Adrenal gland (tissue), 12 donors: ENCODE results near the gene ANKS1B. TPM values are rescaled to one million over a fixed set of nuclear protein-coding genes. Genes with fewer than 3 reads are reported as not detected.

Experiments
- DNase-seq, 7 donors: peaks; one replicate each; pipeline ENCODE4 v3.0.0-alpha.2; 2019 to 2020
- H3K27ac ChIP-seq, 5 donors: fragments of 200-600 bp; sonication (generic) in 4 of 5; 1 replicate in 3 of 5; 2 replicates in 2 of 5; pipeline versions ENCODE4 v1.5.1 to v1.8.0; 2016 to 2020; ENCODE audit warnings: mild to moderate bottlenecking in 1 of 5
- H3K27me3 ChIP-seq: fragments of 200-600 bp; 2 replicates; pipeline ENCODE4 v1.8.0; 2021
- H3K36me3 ChIP-seq, 2 donors: fragments of 200-600 bp; replicated peaks in 1 of 2; 1 replicate in 1 of 2; 2 replicates in 1 of 2; pipeline versions ENCODE4 v1.5.1 to v1.8.0; 2018 to 2022
- H3K4me1 ChIP-seq, 2 donors: fragments of 200-600 bp; replicated peaks in 1 of 2; 1 replicate in 1 of 2; 2 replicates in 1 of 2; pipeline versions ENCODE4 v1.5.1 to v1.8.0; 2018 to 2021
- H3K4me3 ChIP-seq, 4 donors: fragments of 200-600 bp; sonication (generic) in 3 of 4; one replicate each; pipeline ENCODE4 v1.5.1; 2016 to 2018
- H3K9me3 ChIP-seq, 3 donors: fragments of 200-600 bp; sonication (generic) in 1 of 3; replicated peaks in 1 of 3; 1 replicate in 2 of 3; 2 replicates in 1 of 3; pipeline versions ENCODE4 v1.5.1 to v1.8.0; 2016 to 2021
- POLR2A ChIP-seq, 2 donors: fragments of 450-650 bp; IDR thresholded peaks; one replicate each; pipeline ENCODE4 v1.6.1; 2017; ENCODE audit warnings: antibody characterized with exemption in 2 of 2, mild to moderate bottlenecking in 2 of 2, moderate library complexity in 1 of 2
- WGBS, 4 donors: extraction: QIAGEN DNeasy Blood & Tissue Kit in 2 of 4; methylation state at CpG; one replicate each; pipeline versions ENCODE4 v1.1.5 to v1.1.7; 2013 to 2017; 5-methylcytosine and 5-hydroxymethylcytosine counted together
- intact Hi-C, 2 donors: fragments of 100-400 bp; cut with DNase I; formaldehyde crosslinking; loops; one replicate each; pipeline versions ENCODE4 v1.14.1 to v1.15.0; 2022 to 2023
- polyA plus RNA-seq, 3 donors: library from polyadenylated mRNA; stranded (reverse); fragments of 200-250 nt in 2 of 3; fragments of 350-450 nt in 1 of 3; fragmentation: Illumina TruSeq in 1 of 3; extraction: RNeasy Lipid Tissue Mini Kit (QIAGEN cat#74804) in 1 of 3; gene quantifications; one replicate each; pipeline ENCODE4 v1.2.3, GENCODE V29; 2013 to 2014
- total RNA-seq, 9 donors: library from RNA; depleted of rRNA in 4 of 9; stranded (reverse); fragments of >200 nt in 4 of 9; fragments of 120-200 nt in 1 of 9; fragmentation: NEBNext Ultra II Directional in 1 of 9; extraction: Animal tissue kit (Norgen Biotek cat#: 25700) in 1 of 9; gene quantifications; one replicate each; pipeline versions ENCODE4 v1.1.0 to v1.2.4, GENCODE V29; 2013 to 2023
- TF ChIP-seq, protein P1 (sequence below), 6 experiments: fragments of 450-650 bp in 4 of 6; fragments of 200-600 bp in 2 of 6; sonication (generic) in 1 of 6; IDR thresholded peaks; 1 replicate in 5 of 6; 2 replicates in 1 of 6; pipeline versions ENCODE4 v1.5.1 to v1.8.0; 2016 to 2021; ENCODE audit warnings: antibody characterized with exemption in 6 of 6, mild to moderate bottlenecking in 2 of 6, moderate library complexity in 1 of 6
- donor health status: healthy with polysubstance abuse.
- donor health status: Bipolar disorder and iron deficiency.
- donor health status: DM: yes; HTN: yes; CAD: no.
- donor health status: DM: no; HTN: no; CAD: no.
- donor health status: DM: no; HTN: no; CAD: no.
- donor health status: DM: yes; HTN: yes; CAD: no.

Gene ANKS1B
- total and polyA plus RNA-seq, 12 donors: 1.3 to 28.1 (median 8.0) TPM

DNA sequence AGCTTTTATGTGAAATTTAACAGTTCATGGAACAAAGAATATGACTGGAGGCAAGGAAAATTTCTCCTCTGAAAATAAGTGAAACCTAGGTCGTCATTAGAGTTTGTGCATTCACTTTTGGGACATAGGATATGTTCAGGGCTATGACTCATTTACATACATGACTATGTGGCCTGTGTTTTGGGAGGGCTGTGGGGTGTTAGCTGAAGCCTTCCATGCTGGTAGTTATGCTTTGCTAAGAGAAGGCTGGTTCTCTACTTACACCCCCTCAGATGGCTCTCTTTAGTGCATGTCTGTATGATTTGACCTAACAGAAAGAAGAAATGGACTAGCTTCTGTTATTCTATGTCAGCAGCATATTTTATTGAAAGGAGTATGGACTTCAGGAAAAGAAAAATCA is 753.7 kb downstream of the ANKS1B start:
- TF ChIP-seq, protein P1, sequence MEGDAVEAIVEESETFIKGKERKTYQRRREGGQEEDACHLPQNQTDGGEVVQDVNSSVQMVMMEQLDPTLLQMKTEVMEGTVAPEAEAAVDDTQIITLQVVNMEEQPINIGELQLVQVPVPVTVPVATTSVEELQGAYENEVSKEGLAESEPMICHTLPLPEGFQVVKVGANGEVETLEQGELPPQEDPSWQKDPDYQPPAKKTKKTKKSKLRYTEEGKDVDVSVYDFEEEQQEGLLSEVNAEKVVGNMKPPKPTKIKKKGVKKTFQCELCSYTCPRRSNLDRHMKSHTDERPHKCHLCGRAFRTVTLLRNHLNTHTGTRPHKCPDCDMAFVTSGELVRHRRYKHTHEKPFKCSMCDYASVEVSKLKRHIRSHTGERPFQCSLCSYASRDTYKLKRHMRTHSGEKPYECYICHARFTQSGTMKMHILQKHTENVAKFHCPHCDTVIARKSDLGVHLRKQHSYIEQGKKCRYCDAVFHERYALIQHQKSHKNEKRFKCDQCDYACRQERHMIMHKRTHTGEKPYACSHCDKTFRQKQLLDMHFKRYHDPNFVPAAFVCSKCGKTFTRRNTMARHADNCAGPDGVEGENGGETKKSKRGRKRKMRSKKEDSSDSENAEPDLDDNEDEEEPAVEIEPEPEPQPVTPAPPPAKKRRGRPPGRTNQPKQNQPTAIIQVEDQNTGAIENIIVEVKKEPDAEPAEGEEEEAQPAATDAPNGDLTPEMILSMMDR (IDR thresholded peaks at IDR 0.05): no peak
- TF ChIP-seq POLR2A (IDR thresholded peaks at IDR 0.05): no peak
- intact Hi-C loops: no loop called here
- Histone ChIP-seq H3K36me3 (no peaks in the 10 kb centered on the region), H3K9me3 (no peaks in the 10 kb centered on the region), H3K4me1 (no peaks in the 10 kb centered on the region), H3K4me3 (no peak overlapping the region), H3K27ac (no peak overlapping the region), H3K27me3 (no peaks in the 10 kb centered on the region)
- no peak for DNase-seq
- 57 to 78% (median 64%) methylated on average over 1 of the region's 1 CpG for WGBS, 4 donors

DNA sequence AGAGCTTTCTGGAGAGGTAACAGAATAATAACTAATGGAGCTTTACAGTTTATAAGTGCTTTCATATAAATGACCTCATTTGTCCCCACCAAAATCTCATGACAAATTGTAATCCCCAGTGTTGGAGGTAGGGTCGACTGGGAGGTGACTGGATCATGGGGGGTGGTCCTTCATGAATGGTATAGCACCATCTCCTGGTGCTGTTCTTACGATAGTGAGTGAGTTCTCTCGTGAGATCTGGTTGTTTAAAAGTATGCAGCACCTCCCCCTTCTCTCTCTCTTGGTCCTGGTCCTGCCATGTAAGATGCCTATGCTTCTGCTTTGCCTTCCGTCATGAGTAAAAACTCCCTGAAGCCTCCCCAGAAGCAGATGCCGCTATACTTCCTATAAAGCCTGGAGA is 760.5 kb downstream of the ANKS1B start:
- H3K9me3 ChIP-seq: no peaks in the 10 kb centered on the region
- DNase-seq: no peak
- H3K4me3 ChIP-seq: no peak overlapping the region
- no peaks in the 10 kb centered on the region for H3K36me3 ChIP-seq
- TF ChIP-seq POLR2A (IDR thresholded peaks at IDR 0.05): no peak
- TF ChIP-seq, protein P1 (IDR thresholded peaks at IDR 0.05): no peak
- H3K27me3 ChIP-seq: no peaks in the 10 kb centered on the region
- H3K27ac ChIP-seq: no peak overlapping the region
- no peaks in the 10 kb centered on the region for H3K4me1 ChIP-seq
- 75 to 82% (median 76%) methylated on average over 5 of the region's 5 CpGs for WGBS, 4 donors
- intact Hi-C loops: no loop called here

DNA sequence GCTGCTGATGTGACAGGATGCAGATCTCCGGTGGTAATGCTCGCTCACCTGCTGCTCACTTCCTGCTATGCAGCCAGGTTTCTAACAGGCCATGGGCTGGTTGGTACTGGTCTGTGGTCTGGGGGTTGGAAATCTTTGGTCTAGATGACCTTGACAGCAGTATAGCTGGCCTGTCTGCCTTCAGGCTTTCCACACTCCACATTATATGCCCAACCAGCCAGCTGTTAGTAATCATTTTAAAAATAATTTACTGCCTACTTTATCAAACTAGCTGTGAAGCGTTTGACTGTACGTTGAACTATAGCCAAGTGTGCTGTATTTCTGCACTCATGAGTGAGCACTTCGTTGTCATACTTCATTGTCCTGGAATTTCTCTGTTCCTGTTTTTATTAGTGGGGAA is 761.2 kb downstream of the ANKS1B start:
- no peaks in the 10 kb centered on the region for H3K9me3 ChIP-seq
- no peak for DNase-seq
- intact Hi-C loops: no loop called here
- H3K36me3 ChIP-seq: no peaks in the 10 kb centered on the region
- TF ChIP-seq POLR2A (IDR thresholded peaks at IDR 0.05): no peak
- TF ChIP-seq, protein P1 (IDR thresholded peaks at IDR 0.05): no peak
- H3K4me3 ChIP-seq: no peak overlapping the region
- no peaks in the 10 kb centered on the region for H3K27me3 ChIP-seq
- 53 to 65% (median 60%) methylated on average over 5 of the region's 5 CpGs for WGBS, 4 donors
- H3K27ac ChIP-seq: no peak overlapping the region
- H3K4me1 ChIP-seq: no peaks in the 10 kb centered on the region

DNA sequence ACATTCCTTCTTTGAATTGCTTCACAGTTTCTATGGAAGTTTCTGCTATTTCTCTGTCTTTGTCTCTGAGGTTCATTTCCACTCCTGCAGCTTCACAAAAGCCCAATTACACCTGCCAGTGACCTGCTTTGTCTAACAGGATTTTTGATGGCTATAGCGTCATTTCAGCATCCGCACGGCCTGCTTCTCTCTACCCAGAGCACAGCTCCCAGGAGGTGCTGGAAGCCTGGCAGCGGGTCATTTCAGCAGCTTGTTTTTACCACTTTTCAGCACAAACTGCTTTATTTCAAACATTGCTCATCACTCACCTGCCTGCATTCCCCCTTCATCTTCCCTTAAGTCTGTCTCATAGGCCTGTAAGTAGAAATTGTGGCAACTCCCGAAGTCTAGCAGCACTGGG is 771.7 kb downstream of the ANKS1B start:
- no peaks in the 10 kb centered on the region for H3K9me3 ChIP-seq
- H3K27me3 ChIP-seq: no peaks in the 10 kb centered on the region
- H3K36me3 ChIP-seq: no peaks in the 10 kb centered on the region
- H3K27ac ChIP-seq: no peak overlapping the region
- intact Hi-C loops: no loop called here
- no peaks in the 10 kb centered on the region for H3K4me1 ChIP-seq
- H3K4me3 ChIP-seq: no peak overlapping the region
- TF ChIP-seq, protein P1 (IDR thresholded peaks at IDR 0.05): no peak
- no peak for TF ChIP-seq POLR2A (IDR thresholded peaks at IDR 0.05)
- no peak for DNase-seq
- WGBS, 4 donors: 72 to 87% (median 75%) methylated on average over 5 of the region's 5 CpGs
